Liver (tissue), 3 donors: ENCODE data around the gene NPIPB2.

ENCODE experiments used
- ATF3 ChIP-seq: IDR thresholded peaks from 2 replicates; pipeline ENCODE4 v1.6.1; 2016; ENCODE audit warnings: antibody characterized with exemption
- CTCF ChIP-seq: fragments of 150-350 bp; IDR thresholded peaks from 2 replicates; pipeline ENCODE4 v1.5.1; 2017; ENCODE audit warnings: improper control_type of control experiment, low read depth, low read length; ENCODE audit not compliant: missing input control
- EGR1 ChIP-seq, 2 donors: IDR thresholded peaks; 2 replicates each; pipeline ENCODE4 v1.6.1; 2016 to 2018; ENCODE audit warnings: antibody characterized with exemption in 2 of 2, low read depth in 2 of 2
- FOXA2 ChIP-seq: IDR thresholded peaks from 2 replicates; pipeline ENCODE4 v1.6.1; 2016; ENCODE audit warnings: antibody characterized with exemption
- GABPA ChIP-seq, 2 donors: IDR thresholded peaks in 1 of 2; conservative IDR thresholded peaks in 1 of 2; 2 replicates each; pipeline ENCODE4 v1.6.1; 2016; ENCODE audit warnings: antibody characterized with exemption in 2 of 2, mild to moderate bottlenecking in 1 of 2, moderate library complexity in 1 of 2
- HNF4G ChIP-seq: IDR thresholded peaks from 2 replicates; pipeline ENCODE4 v1.6.1; 2016; ENCODE audit warnings: antibody characterized with exemption
- JUND ChIP-seq, 2 donors: IDR thresholded peaks; 2 replicates each; pipeline ENCODE4 v1.6.1; 2016; ENCODE audit warnings: antibody characterized with exemption in 2 of 2
- MAX ChIP-seq: IDR thresholded peaks from 2 replicates; pipeline ENCODE4 v1.6.1; 2016; ENCODE audit warnings: antibody characterized with exemption
- NR2F2 ChIP-seq: IDR thresholded peaks from 2 replicates; pipeline ENCODE4 v1.6.1; 2016; ENCODE audit warnings: antibody characterized with exemption
- RAD21 ChIP-seq, 2 donors: IDR thresholded peaks; 2 replicates each; pipeline ENCODE4 v1.6.1; 2016; ENCODE audit warnings: antibody characterized with exemption in 2 of 2, mild to moderate bottlenecking in 2 of 2
- REST ChIP-seq: IDR thresholded peaks from 2 replicates; pipeline ENCODE4 v1.6.1; 2016; ENCODE audit warnings: antibody characterized with exemption, mild to moderate bottlenecking
- RXRA ChIP-seq, 2 donors: IDR thresholded peaks; 2 replicates each; pipeline ENCODE4 v1.6.1; 2017 to 2018; ENCODE audit warnings: antibody characterized with exemption in 2 of 2, mild to moderate bottlenecking in 1 of 2
- YY1 ChIP-seq: IDR thresholded peaks from 2 replicates; pipeline ENCODE4 v1.6.1; 2016; ENCODE audit warnings: antibody characterized with exemption, mild to moderate bottlenecking
- donor health status: healthy.
- donor health status: healthy.

GRCh38 chr16:11880007-11880406 lies 61.8 kb downstream of the NPIPB2 start:
- TF ChIP-seq CTCF = no peak
- no peak for TF ChIP-seq YY1
- no peak for TF ChIP-seq GABPA (IDR thresholded peaks at IDR 0.05 in 1 of 2, conservative IDR thresholded peaks at IDR 0.05 in 1 of 2)
- no peak for TF ChIP-seq ATF3
- TF ChIP-seq REST = no peak
- TF ChIP-seq JUND (IDR thresholded peaks at IDR 0.05) = no peak
- TF ChIP-seq NR2F2 = no peak
- TF ChIP-seq FOXA2 = no peak
- TF ChIP-seq RAD21 (IDR thresholded peaks at IDR 0.05) = no peak
- TF ChIP-seq HNF4G = no peak
- no peak for TF ChIP-seq MAX
- no peak for TF ChIP-seq EGR1 (IDR thresholded peaks at IDR 0.05; ENCODE audit: low read depth in 2 of 2)
- TF ChIP-seq RXRA (IDR thresholded peaks at IDR 0.05) = no peak
